Measurements from ENCODE around the gene ALDH9A1. TPM values are rescaled to one million over a fixed set of nuclear protein-coding genes. Genes with fewer than 3 reads are reported as not detected.

ALDH9A1 gene
- total and polyA plus RNA-seq, 2 donors (not counting 3 experiments of a cell fraction or from before 2014, with no cell fraction given): 25.5 to 47.4 TPM

- H3K4me2 ChIP-seq (ENCODE audit: insufficient read depth, low read length): no peak overlapping the region
- H3K79me2 ChIP-seq (ENCODE audit: control insufficient read depth, insufficient read depth, low read length): no peaks in the 10 kb centered on the region
- TF ChIP-seq GATA2 (IDR thresholded peaks at IDR 0.05; ENCODE audit: insufficient read depth, insufficient read length, low read depth, low read length): peak; percentile 53
- TF ChIP-seq EZH2 (IDR thresholded peaks at IDR 0.05; ENCODE audit: borderline replicate concordance, low read depth, low read length, severe bottlenecking): no peak
- no peak for TF ChIP-seq MYC (IDR thresholded peaks at IDR 0.05; ENCODE audit: low read depth, low read length)
- no peak for TF ChIP-seq CTCF (IDR thresholded peaks at IDR 0.05; ENCODE audit: extremely low read depth in 1 of 2, insufficient read depth in 1 of 2, low read depth in 1 of 2, low read length in 2 of 2)
- TF ChIP-seq POLR2A (IDR thresholded peaks at IDR 0.05; ENCODE audit: low read depth, low read length): no peak
- TF ChIP-seq MAX (IDR thresholded peaks at IDR 0.05; ENCODE audit: insufficient read depth, insufficient read length): no peak
- TF ChIP-seq FOS (IDR thresholded peaks at IDR 0.05; ENCODE audit: borderline replicate concordance, insufficient read depth, low read length): peak; percentile 16
- no peak for TF ChIP-seq JUN (IDR thresholded peaks at IDR 0.05; ENCODE audit: borderline replicate concordance, insufficient read depth, insufficient read length, low read depth)
- peaks cover 0 to 2% of the 10 kb centered on the region in 2 experiments for H3K36me3 ChIP-seq (ENCODE audit: control insufficient read depth in 2 of 2, extremely low read depth in 1 of 2, insufficient read depth in 2 of 2, low read length in 2 of 2)
- H3K27me3 ChIP-seq (ENCODE audit: control insufficient read depth in 2 of 2, insufficient read depth in 2 of 2, low read length in 2 of 2): no peaks in the 10 kb centered on the region
- CTCF ChIA-PET: interaction anchor here (1.3 kb wide), 1 partner anchor 73 kb away, joined by 5 read pairs; no protein-coding TSS in a partner anchor
- dilution Hi-C loops (cut with MboI; ENCODE audit: extremely low pct_ligation_motif_present, low sequenced_read_pairs): no loop called here
- H3K4me3 ChIP-seq (replicated peaks in 1 of 3; ENCODE audit: insufficient read depth in 1 of 3, low read depth in 1 of 3, low read length in 3 of 3): no peak overlapping the region
- intact Hi-C loops (cut with micrococcal nuclease): no loop called here
- no peaks in the 10 kb centered on the region for H3K9me3 ChIP-seq (replicated peaks; ENCODE audit: control insufficient read depth, insufficient read depth, low read length)
- no peak overlapping the region for H3K9ac ChIP-seq (replicated peaks; ENCODE audit: extremely low read depth, insufficient read depth, low read length)
- no peaks in the 10 kb centered on the region for H3K9me1 ChIP-seq (replicated peaks; ENCODE audit: control insufficient read depth, extremely low read depth, insufficient read depth, low read length)
- H3K4me1 ChIP-seq (ENCODE audit: control insufficient read depth, extremely low read depth, insufficient read depth, low read length): peaks cover 11% of the 10 kb centered on the region
- no peak overlapping the region for H3K27ac ChIP-seq (ENCODE audit: insufficient read depth, low read depth, low read length)
- DNase-seq (ENCODE audit: low read depth, low spot score) (peak; percentile 57), FAIRE-seq (no peak)
- no peak overlapping the region for H2AFZ ChIP-seq (ENCODE audit: low read depth, low read length)
- BruUV-seq (replicated peaks): no TSS peak
- H4K20me1 ChIP-seq (replicated peaks; ENCODE audit: control insufficient read depth, extremely low read depth, insufficient read depth, low read length): no peaks in the 10 kb centered on the region
- POLR2A ChIA-PET: interaction anchor here (0.7 kb wide), 1 partner anchor 23 kb away, joined by 3 read pairs; no protein-coding TSS in a partner anchor
Observed at GRCh38 chr1:165674599-165674998, 23.8 kb downstream of the ALDH9A1 start.

All from endothelial cell of umbilical vein (primary cell).